SK-N-SH (cell line): ENCODE data around the gene CEP131. TPM values are rescaled to one million over a fixed set of nuclear protein-coding genes. Genes with fewer than 3 reads are reported as not detected.

Experiments
- CTCF ChIA-PET: fragments of 300-600, 350-600 bp; formaldehyde crosslinking; extraction: SDS; loops from one replicate; lab custom pipeline; 2021; lab: Yijun Ruan, JAX
- POLR2A ChIA-PET: fragments of 350-600 bp; sonication (Branson Sonifier 250); formaldehyde crosslinking; extraction: SDS; loops from one replicate; lab custom pipeline; 2020; ENCODE audit warnings: antibody characterized with exemption, inconsistent platforms; lab: Yijun Ruan, JAX
- DNase-seq: peaks from one replicate; pipeline ENCODE4 v3.0.0; 2012
- H2AFZ ChIP-seq: fragments of 200-600 bp; sonication (generic); 2 replicates; pipeline ENCODE4 v1.8.1; 2016; ENCODE audit warnings: antibody characterized with exemption, mild to moderate bottlenecking, low read depth
- H3F3A ChIP-seq: fragments of 200-600 bp; sonication (generic); replicated peaks from 2 replicates; pipeline ENCODE3; 2016; ENCODE audit warnings: antibody characterized with exemption, mild to moderate bottlenecking; ENCODE audit not compliant: insufficient read depth
- H3K27ac ChIP-seq, 2 experiments: fragments of 200-500 bp in 1 of 2; fragments of 200-600 bp in 1 of 2; sonication (Bioruptor generic) in 1 of 2; sonication (generic), shearing (Covaris generic) in 1 of 2; 2 replicates each; pipeline versions ENCODE4 v1.5.1 to v1.6.1; 2014 to 2016; ENCODE audit warnings: low read depth in 2 of 2, inconsistent platforms in 1 of 2, low read length in 1 of 2, mild to moderate bottlenecking in 1 of 2, mixed read lengths in 1 of 2
- H3K27me3 ChIP-seq: fragments of 200-600 bp; sonication (generic), shearing (Covaris generic); 2 replicates; pipeline ENCODE4 v1.6.1; 2016; ENCODE audit warnings: mixed run types; ENCODE audit not compliant: insufficient read depth
- H3K36me3 ChIP-seq, 2 experiments: fragments of 200-500 bp in 1 of 2; fragments of 200-600 bp in 1 of 2; sonication (Bioruptor generic) in 1 of 2; sonication (generic) in 1 of 2; replicated peaks in 1 of 2; 2 replicates each; pipeline versions ENCODE3 to v1.5.1; 2014 to 2016; ENCODE audit warnings: low read length in 1 of 2, mild to moderate bottlenecking in 1 of 2; ENCODE audit not compliant: insufficient read depth in 2 of 2, control insufficient read depth in 1 of 2
- H3K4me1 ChIP-seq, 2 experiments: fragments of 200-500 bp in 1 of 2; fragments of 200-600 bp in 1 of 2; sonication (Bioruptor generic) in 1 of 2; sonication (generic), shearing (Covaris generic) in 1 of 2; 2 replicates each; pipeline versions ENCODE4 v1.5.1 to v1.6.1; 2014 to 2016; ENCODE audit warnings: low read depth in 1 of 2, low read length in 1 of 2, mixed run types in 1 of 2; ENCODE audit not compliant: insufficient read depth in 2 of 2, control insufficient read depth in 1 of 2
- H3K4me2 ChIP-seq: fragments of 200-600 bp; sonication (generic), shearing (Covaris generic); 2 replicates; pipeline ENCODE4 v1.6.1; 2017; ENCODE audit warnings: mixed run types
- H3K4me3 ChIP-seq, 2 experiments: fragments of 200-500 bp in 1 of 2; fragments of 200-600 bp in 1 of 2; sonication (Bioruptor generic) in 1 of 2; sonication (generic), shearing (Covaris generic) in 1 of 2; 2 replicates each; pipeline versions ENCODE4 v1.5.1 to v1.8.1; 2014 to 2016; ENCODE audit warnings: low read depth in 2 of 2, inconsistent platforms in 1 of 2, low read length in 1 of 2, mild to moderate bottlenecking in 1 of 2, mixed read lengths in 1 of 2, moderate library complexity in 1 of 2
- H3K79me2 ChIP-seq: fragments of 200-600 bp; sonication (generic); 2 replicates; pipeline ENCODE4 v1.8.1; 2017; ENCODE audit warnings: mild to moderate bottlenecking; ENCODE audit not compliant: insufficient read depth
- H3K9ac ChIP-seq: fragments of 200-600 bp; sonication (generic); 2 replicates; pipeline ENCODE4 v1.6.1; 2017; ENCODE audit warnings: mixed run types
- H3K9me2 ChIP-seq: fragments of 200-600 bp; sonication (generic); 2 replicates; pipeline ENCODE4 v1.6.1; 2017; ENCODE audit warnings: mixed run types
- H3K9me3 ChIP-seq: fragments of 200-600 bp; sonication (generic); 2 replicates; pipeline ENCODE4 v1.6.1; 2017; ENCODE audit warnings: mixed run types, mild to moderate bottlenecking, moderate library complexity
- H4K20me1 ChIP-seq: fragments of 200-600 bp; sonication (generic); 2 replicates; pipeline ENCODE4 v1.6.1; 2017; ENCODE audit warnings: mild to moderate bottlenecking, mixed run types; ENCODE audit not compliant: insufficient read depth
- CHD2 ChIP-seq: fragments of 150-350 bp; IDR thresholded peaks from 2 replicates; pipeline ENCODE4 v1.6.1; 2018; ENCODE audit warnings: low read length; ENCODE audit not compliant: partially characterized antibody
- CTCF ChIP-seq: fragments of 200-600 bp; sonication (generic); IDR thresholded peaks from 2 replicates; pipeline ENCODE4 v1.6.1; 2017; ENCODE audit warnings: antibody characterized with exemption, mild to moderate bottlenecking, moderate library complexity
- EP300 ChIP-seq, 2 experiments: IDR thresholded peaks; 2 replicates each; pipeline versions ENCODE4 v1.4.0 to v1.6.1; 2012; ENCODE audit warnings: borderline replicate concordance in 1 of 2, low read depth in 1 of 2, low read length in 1 of 2
- EZH2phosphoT487 ChIP-seq: fragments of 200-600 bp; sonication (generic); IDR thresholded peaks from 2 replicates; pipeline ENCODE4 v1.6.1; 2017; ENCODE audit warnings: low read depth, mixed run types, mild to moderate bottlenecking, antibody characterized with exemption, moderate library complexity, borderline replicate concordance
- FOSL2 ChIP-seq: IDR thresholded peaks from 2 replicates; pipeline ENCODE4 v1.4.0; 2012; ENCODE audit warnings: low read depth, mild to moderate bottlenecking, moderate library complexity, borderline replicate concordance
- GABPA ChIP-seq: IDR thresholded peaks from 2 replicates; pipeline ENCODE4 v1.4.0; 2012; ENCODE audit warnings: low read depth, mild to moderate bottlenecking
- IRF3 ChIP-seq: fragments of 150-350 bp; IDR thresholded peaks from 2 replicates; pipeline ENCODE4 v1.6.1; 2016; ENCODE audit warnings: mild to moderate bottlenecking, low read depth, low read length
- JUND ChIP-seq: IDR thresholded peaks from 2 replicates; pipeline ENCODE4 v1.4.0; 2012
- MEF2A ChIP-seq: IDR thresholded peaks from 2 replicates; pipeline ENCODE4 v1.4.0; 2012; ENCODE audit warnings: low read depth, borderline replicate concordance
- NRF1 ChIP-seq: IDR thresholded peaks from 2 replicates; pipeline ENCODE4 v1.6.1; 2012; ENCODE audit warnings: low read depth, mild to moderate bottlenecking, low read length
- PBX3 ChIP-seq: IDR thresholded peaks from 2 replicates; pipeline ENCODE4; 2012
- POLR2AphosphoS5 ChIP-seq: IDR thresholded peaks from 2 replicates; pipeline ENCODE4 v1.6.1; 2012; ENCODE audit warnings: low read depth, low read length
- RAD21 ChIP-seq: IDR thresholded peaks from 2 replicates; pipeline ENCODE4 v1.6.1; 2012; ENCODE audit warnings: mild to moderate bottlenecking, low read length
- RFX5 ChIP-seq: IDR thresholded peaks from 2 replicates; pipeline ENCODE4 v1.6.1; 2012; ENCODE audit warnings: mild to moderate bottlenecking, improper control_type of control experiment, low read length
- RXRA ChIP-seq: IDR thresholded peaks from 2 replicates; pipeline ENCODE4 v1.4.0; 2012; ENCODE audit warnings: low read depth, mild to moderate bottlenecking, borderline replicate concordance
- SMC3 ChIP-seq: IDR thresholded peaks from 2 replicates; pipeline ENCODE4 v1.6.1; 2012; ENCODE audit warnings: low read depth, low read length, improper control_type of control experiment
- TCF12 ChIP-seq: IDR thresholded peaks from 2 replicates; pipeline ENCODE4 v1.4.0; 2012
- TEAD4 ChIP-seq: IDR thresholded peaks from 2 replicates; pipeline ENCODE4 v1.4.0; 2012; ENCODE audit warnings: mild to moderate bottlenecking, borderline replicate concordance; ENCODE audit not compliant: insufficient read depth
- YY1 ChIP-seq: IDR thresholded peaks from 2 replicates; pipeline ENCODE4 v1.4.0; 2012; ENCODE audit warnings: low read depth, mild to moderate bottlenecking
- WGBS: methylation state at CpG from one replicate; pipeline ENCODE4 v1.1.6; 2017; ENCODE audit warnings: low lambda C conversion rate; 5-methylcytosine and 5-hydroxymethylcytosine counted together
- polyA plus RNA-seq, 3 experiments: library from polyadenylated mRNA; depleted of rRNA; stranded (reverse); fragments of >200 nt; gene quantifications; 2 replicates each; pipeline ENCODE4 v1.2.3, GENCODE V29; 2012
- TF ChIP-seq, protein P1 (sequence below): IDR thresholded peaks from 2 replicates; pipeline ENCODE4 v1.6.1; 2012; ENCODE audit warnings: mild to moderate bottlenecking, low read depth, low read length, moderate library complexity

Gene CEP131
- polyA plus RNA-seq, 1 of the 3 experiments (the other 2 are of a cell fraction), result 34.8 TPM

DNA sequence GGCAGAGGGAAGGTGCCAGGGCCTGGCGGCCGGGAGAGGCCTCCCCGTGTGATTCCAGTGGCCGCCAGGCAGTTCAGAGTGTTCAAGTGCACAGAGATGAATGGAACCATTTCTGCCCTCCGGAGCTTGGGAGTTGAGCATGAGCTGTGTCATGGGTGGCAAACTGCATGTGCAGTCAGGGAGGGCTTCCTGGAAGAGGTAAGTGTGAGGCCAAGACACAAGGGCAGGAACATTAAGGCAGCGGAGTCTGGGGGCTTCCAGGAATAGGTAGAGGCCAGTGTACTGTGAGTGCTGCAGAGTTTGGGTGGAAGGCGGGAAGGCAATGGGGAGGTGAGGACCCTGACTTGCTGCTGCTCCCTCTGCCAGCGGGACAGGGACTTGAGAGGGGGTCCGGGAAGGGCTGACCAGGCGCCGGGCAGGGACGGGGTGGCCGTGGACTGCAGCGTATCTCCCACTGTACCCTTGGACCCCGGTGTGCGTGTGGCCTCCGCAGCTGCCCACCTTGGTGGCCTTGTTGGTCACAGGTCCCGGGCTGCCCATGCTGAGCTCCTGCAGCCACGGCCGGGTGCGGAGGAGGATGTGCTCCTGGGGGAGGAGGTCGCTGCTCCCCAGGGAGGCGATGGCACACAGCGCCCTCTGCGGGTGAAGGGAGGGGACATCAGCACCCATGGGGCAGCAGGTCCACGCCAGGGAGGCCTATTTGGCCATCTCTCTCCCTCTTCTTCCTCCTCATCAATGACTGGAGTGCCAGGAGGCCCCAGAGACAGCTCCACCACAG is 7.5 kb upstream of the CEP131 start (continued):
- TF ChIP-seq RAD21 (peak; percentile 32), POLR2AphosphoS5 (no peak), TCF12 (no peak), JUND (no peak), PBX3 (no peak), FOSL2 (no peak), NRF1 (no peak)

- TF ChIP-seq RXRA, result no peak
- TF ChIP-seq POLR2AphosphoS5, result no peak
- TF ChIP-seq MEF2A, result no peak
- TF ChIP-seq FOSL2, result no peak
- TF ChIP-seq, protein P1, sequence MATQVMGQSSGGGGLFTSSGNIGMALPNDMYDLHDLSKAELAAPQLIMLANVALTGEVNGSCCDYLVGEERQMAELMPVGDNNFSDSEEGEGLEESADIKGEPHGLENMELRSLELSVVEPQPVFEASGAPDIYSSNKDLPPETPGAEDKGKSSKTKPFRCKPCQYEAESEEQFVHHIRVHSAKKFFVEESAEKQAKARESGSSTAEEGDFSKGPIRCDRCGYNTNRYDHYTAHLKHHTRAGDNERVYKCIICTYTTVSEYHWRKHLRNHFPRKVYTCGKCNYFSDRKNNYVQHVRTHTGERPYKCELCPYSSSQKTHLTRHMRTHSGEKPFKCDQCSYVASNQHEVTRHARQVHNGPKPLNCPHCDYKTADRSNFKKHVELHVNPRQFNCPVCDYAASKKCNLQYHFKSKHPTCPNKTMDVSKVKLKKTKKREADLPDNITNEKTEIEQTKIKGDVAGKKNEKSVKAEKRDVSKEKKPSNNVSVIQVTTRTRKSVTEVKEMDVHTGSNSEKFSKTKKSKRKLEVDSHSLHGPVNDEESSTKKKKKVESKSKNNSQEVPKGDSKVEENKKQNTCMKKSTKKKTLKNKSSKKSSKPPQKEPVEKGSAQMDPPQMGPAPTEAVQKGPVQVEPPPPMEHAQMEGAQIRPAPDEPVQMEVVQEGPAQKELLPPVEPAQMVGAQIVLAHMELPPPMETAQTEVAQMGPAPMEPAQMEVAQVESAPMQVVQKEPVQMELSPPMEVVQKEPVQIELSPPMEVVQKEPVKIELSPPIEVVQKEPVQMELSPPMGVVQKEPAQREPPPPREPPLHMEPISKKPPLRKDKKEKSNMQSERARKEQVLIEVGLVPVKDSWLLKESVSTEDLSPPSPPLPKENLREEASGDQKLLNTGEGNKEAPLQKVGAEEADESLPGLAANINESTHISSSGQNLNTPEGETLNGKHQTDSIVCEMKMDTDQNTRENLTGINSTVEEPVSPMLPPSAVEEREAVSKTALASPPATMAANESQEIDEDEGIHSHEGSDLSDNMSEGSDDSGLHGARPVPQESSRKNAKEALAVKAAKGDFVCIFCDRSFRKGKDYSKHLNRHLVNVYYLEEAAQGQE, result no peak
- TF ChIP-seq IRF3, result no peak
- TF ChIP-seq TEAD4, result no peak
- no peak for TF ChIP-seq RFX5
- TF ChIP-seq GABPA, result no peak
- no peak for TF ChIP-seq YY1
- no peak for TF ChIP-seq JUND
- no peak for TF ChIP-seq CTCF
- TF ChIP-seq EP300 (IDR thresholded peaks at IDR 0.05; ENCODE audit: borderline replicate concordance in 1 of 2, low read depth in 1 of 2, low read length in 1 of 2), result no peak
- TF ChIP-seq SMC3, result no peak
- TF ChIP-seq EZH2phosphoT487, result no peak
- no peak for TF ChIP-seq CHD2
- peaks cover 13% of the 10 kb centered on the region for H3F3A ChIP-seq
- H3K27ac ChIP-seq, result no peak overlapping the region
- no peak overlapping the region for H3K9ac ChIP-seq
- H3K27me3 ChIP-seq, result no peaks in the 10 kb centered on the region
- H3K4me1 ChIP-seq, result no peaks in the 10 kb centered on the region
- H4K20me1 ChIP-seq, result no peaks in the 10 kb centered on the region
- no peaks in the 10 kb centered on the region for H3K9me3 ChIP-seq
- H3K79me2 ChIP-seq, result no peaks in the 10 kb centered on the region
- no peak overlapping the region for H3K4me2 ChIP-seq
- H3K4me3 ChIP-seq, result no peak overlapping the region
- WGBS, result 93% methylated on average over 14 of the region's 14 CpGs
- peaks cover 0 to 46% of the 10 kb centered on the region in 2 experiments for H3K36me3 ChIP-seq
- POLR2A ChIA-PET, result interaction anchor here (2.7 kb wide), 1 partner anchor 9 kb away, joined by 9 read pairs; the partner anchor contains the start of genes NDUFAF8 and TEPSIN
- no peak for DNase-seq
- no peaks in the 10 kb centered on the region for H3K9me2 ChIP-seq
- no peak overlapping the region for H2AFZ ChIP-seq
- CTCF ChIA-PET, result interaction anchor here (0.8 to 4.4 kb wide), 5 partner anchors 10 to 127 kb away, joined by 3 to 23 read pairs (median 4); partner anchors contain the start of genes NDUFAF8 and TEPSIN
Measured at GRCh38 chr17:81229666-81229920, 6.8 kb upstream of the CEP131 start.
